ENCODE results near the gene PLEKHG4. TPM values are rescaled to one million over a fixed set of nuclear protein-coding genes. Genes with fewer than 3 reads are reported as not detected.

PLEKHG4 gene
- 40.1 and 45.9 TPM in 2 replicates for total RNA-seq (2012; rRNA removed)

DNA sequence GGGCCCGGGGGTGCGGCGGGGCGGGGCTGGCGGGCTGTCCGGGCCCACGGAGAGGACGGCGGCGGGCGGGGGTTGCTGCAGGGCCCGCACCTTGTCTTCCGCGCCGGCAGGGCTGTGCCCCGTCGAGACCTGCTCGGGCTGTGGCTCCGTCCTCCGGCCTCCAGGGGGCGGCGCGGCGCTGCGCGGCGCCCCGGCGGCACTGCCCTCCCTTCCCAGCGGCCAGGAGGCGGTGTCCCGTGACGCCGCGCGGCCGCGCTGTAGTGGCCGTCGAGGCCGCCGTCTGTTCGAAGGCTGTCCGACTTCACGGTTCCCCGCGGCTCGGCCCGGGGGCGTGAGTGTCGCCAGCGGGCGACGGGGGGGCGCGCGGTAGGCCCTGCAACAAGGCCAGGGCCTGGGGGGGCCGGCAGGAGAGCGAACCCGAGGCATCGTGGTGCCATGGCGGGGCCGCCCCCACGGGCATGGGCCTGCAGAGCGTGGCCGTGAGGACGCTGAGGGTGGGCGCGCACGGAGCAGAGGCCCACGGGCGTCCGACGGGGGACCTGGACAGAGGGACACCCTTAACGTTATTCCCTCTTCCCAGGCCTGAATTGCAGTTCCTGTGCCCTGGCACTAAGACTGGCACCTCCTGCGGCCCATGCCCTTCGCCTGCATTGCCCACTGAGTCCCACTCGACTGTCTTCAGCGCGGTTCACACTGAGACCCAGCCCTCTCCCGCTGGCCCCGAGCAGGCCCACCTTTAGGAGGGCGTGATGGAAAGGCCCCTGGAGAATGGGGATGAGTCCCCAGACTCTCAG is at the start of gene PLEKHG4:
TSS of gene PLEKHG4 (plus strand) at position 237 of the 794 bp plus-strand sequence. CDS start at position 750, 513 bp downstream.
- H3K4me2 ChIP-seq (ENCODE audit: low read length) = peak within 1 kb of the TSS; percentile 53
- peaks cover 36% of the 10 kb centered on the region for H3K4me1 ChIP-seq (ENCODE audit: control insufficient read depth, insufficient read depth, low read length)
- H3K27me3 ChIP-seq (ENCODE audit: control insufficient read depth, insufficient read depth, low read length) = no peaks in the 10 kb centered on the region
- H3K4me3 ChIP-seq (ENCODE audit: low read length) = peak within 1 kb of the TSS; percentile 65
- no peaks in the 10 kb centered on the region for H3K36me3 ChIP-seq (ENCODE audit: insufficient read depth, low read length)
- H3K9ac ChIP-seq (ENCODE audit: low read depth, low read length) = peak within 1 kb of the TSS; percentile 41
- H3K9me3 ChIP-seq (replicated peaks; ENCODE audit: low read length) = no peaks in the 10 kb centered on the region

GRCh38 chr16:67229906-67230808 is 49.2 kb upstream of the PLEKHG4 start:
- Histone ChIP-seq H3K4me1 (ENCODE audit: control insufficient read depth, insufficient read depth, low read length) (peaks cover 20% of the 10 kb centered on the region), H3K27me3 (ENCODE audit: control insufficient read depth, insufficient read depth, low read length) (no peaks in the 10 kb centered on the region), H3K4me3 (ENCODE audit: low read length) (no peak overlapping the region), H3K4me2 (ENCODE audit: low read length) (no peak overlapping the region), H3K9ac (ENCODE audit: low read depth, low read length) (no peak overlapping the region), H3K36me3 (ENCODE audit: insufficient read depth, low read length) (peaks cover 58% of the 10 kb centered on the region), H3K9me3 (replicated peaks; ENCODE audit: low read length) (no peaks in the 10 kb centered on the region)

DNA sequence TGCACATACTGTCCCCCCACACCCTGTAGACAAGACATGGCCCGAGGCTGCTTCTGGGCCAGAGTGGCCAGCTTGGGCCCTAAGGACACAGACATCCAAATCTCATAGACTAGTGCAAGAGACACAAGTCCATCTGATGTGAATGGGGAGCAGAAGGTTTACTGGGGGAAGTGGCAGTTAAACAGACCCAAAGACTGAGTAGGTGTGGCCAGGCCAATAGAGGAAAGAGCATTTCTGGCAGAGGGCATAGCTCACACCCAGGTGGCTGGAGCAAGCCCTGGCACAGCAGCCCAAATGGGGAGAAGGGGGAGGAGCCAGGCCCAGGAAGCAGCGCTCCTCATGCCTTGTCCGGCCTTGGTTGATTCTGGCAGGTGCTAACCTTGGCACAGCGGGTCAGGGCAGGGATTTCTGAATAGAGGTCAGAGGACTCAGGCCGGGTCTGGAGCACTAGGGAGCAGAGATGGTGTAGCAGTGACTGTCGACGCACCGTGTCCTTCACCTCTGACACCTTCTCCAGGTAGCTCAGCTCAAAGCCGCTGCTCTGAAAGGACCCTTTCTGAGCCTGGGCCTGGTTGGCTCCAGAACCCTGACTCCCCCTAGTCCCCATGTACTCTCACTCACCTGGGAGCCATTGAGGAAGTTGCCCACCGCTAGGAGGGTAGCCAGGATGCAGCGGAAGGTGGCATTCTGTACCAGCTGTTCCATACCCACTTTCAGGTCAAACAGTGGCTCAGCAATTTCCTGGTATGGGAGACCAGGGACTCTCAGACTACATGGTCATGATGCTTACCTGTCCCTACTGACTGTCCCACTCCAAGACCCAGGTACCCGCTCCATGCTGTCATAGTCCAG is 48.3 kb upstream of the PLEKHG4 start:
- H3K4me1 ChIP-seq (ENCODE audit: control insufficient read depth, insufficient read depth, low read length) = peaks cover 14% of the 10 kb centered on the region
- H3K36me3 ChIP-seq (ENCODE audit: insufficient read depth, low read length) = peaks cover 65% of the 10 kb centered on the region
- H3K27me3 ChIP-seq (ENCODE audit: control insufficient read depth, insufficient read depth, low read length) = no peaks in the 10 kb centered on the region
- H3K9me3 ChIP-seq (replicated peaks; ENCODE audit: low read length) = no peaks in the 10 kb centered on the region
- no peak overlapping the region for H3K9ac ChIP-seq (ENCODE audit: low read depth, low read length)
- H3K4me3 ChIP-seq (ENCODE audit: low read length) = no peak overlapping the region
- H3K4me2 ChIP-seq (ENCODE audit: low read length) = no peak overlapping the region

DNA sequence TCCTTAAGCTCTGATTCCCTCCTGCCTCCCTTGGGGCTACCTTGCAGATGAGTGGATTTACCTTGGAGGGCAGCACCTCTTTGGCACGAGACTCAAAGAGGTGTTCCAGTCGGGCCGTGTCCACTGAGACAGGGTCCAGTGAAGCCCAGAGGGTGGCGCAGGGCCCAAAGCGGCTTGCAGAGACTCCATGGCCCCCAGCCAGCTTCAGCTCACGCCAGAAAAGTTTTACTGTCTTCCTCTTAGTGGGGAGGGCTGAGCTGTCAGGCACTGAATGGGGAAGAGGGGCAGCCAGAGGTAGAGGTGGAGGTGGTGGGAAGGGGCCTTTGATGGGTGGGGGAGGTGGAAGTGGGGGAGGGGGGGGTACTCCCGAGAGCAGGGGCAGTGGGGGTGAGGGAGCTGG is 45.7 kb upstream of the PLEKHG4 start:
- no peaks in the 10 kb centered on the region for H3K9me3 ChIP-seq (replicated peaks; ENCODE audit: low read length)
- no peaks in the 10 kb centered on the region for H3K4me1 ChIP-seq (ENCODE audit: control insufficient read depth, insufficient read depth, low read length)
- H3K36me3 ChIP-seq (ENCODE audit: insufficient read depth, low read length) = peaks cover 84% of the 10 kb centered on the region
- H3K27me3 ChIP-seq (ENCODE audit: control insufficient read depth, insufficient read depth, low read length) = no peaks in the 10 kb centered on the region
- H3K4me3 ChIP-seq (ENCODE audit: low read length) = no peak overlapping the region
- H3K4me2 ChIP-seq (ENCODE audit: low read length) = no peak overlapping the region
- H3K9ac ChIP-seq (ENCODE audit: low read depth, low read length) = no peak overlapping the region

GRCh38 chr16:67234180-67234597 is 45.1 kb upstream of the PLEKHG4 start:
- H3K9me3 ChIP-seq (replicated peaks; ENCODE audit: low read length) = no peaks in the 10 kb centered on the region
- H3K27me3 ChIP-seq (ENCODE audit: control insufficient read depth, insufficient read depth, low read length) = no peaks in the 10 kb centered on the region
- no peak overlapping the region for H3K4me2 ChIP-seq (ENCODE audit: low read length)
- no peak overlapping the region for H3K4me3 ChIP-seq (ENCODE audit: low read length)
- H3K9ac ChIP-seq (ENCODE audit: low read depth, low read length) = no peak overlapping the region
- no peaks in the 10 kb centered on the region for H3K4me1 ChIP-seq (ENCODE audit: control insufficient read depth, insufficient read depth, low read length)
- peaks cover 84% of the 10 kb centered on the region for H3K36me3 ChIP-seq (ENCODE audit: insufficient read depth, low read length)

DNA sequence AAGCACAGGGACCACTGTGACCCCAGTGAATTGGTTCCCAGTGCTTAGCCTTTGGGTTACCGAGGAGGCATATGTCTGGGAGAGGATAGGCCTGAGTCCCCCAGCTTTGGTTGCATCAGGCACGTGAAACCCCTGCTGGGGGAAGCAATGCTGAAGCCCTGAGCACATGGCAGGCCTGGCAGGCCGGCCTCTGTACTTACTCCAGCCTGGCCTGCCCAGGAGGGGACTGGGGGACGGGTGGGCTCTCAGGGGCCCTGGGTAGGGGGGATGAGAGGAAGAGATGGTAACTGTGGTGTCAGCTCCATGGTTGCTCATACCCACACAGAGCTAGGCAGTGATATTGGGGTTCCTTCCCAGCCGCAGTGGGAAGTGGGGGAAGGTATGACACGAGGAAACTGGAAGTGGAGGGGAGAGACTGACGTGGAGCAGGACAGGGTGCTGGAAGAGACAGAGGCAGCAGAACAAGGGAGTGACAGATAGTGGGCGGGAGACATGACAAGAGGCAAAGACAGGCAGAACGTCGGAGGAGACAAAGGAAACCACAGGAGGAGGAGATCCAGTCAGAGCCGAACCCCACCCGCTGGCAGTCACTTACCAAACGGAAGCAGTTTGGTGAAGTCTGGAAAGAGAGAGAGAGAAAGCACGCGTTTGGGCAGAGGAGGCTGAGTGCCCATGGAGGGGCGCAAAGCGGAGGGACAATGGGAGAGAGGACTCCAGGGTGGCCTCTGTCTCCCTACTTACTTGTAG is 43.3 kb upstream of the PLEKHG4 start:
- Histone ChIP-seq H3K4me1 (ENCODE audit: control insufficient read depth, insufficient read depth, low read length) (peaks cover 15% of the 10 kb centered on the region), H3K36me3 (ENCODE audit: insufficient read depth, low read length) (peaks cover 67% of the 10 kb centered on the region), H3K27me3 (ENCODE audit: control insufficient read depth, insufficient read depth, low read length) (no peaks in the 10 kb centered on the region), H3K4me3 (ENCODE audit: low read length) (no peak overlapping the region), H3K9me3 (replicated peaks; ENCODE audit: low read length) (no peaks in the 10 kb centered on the region), H3K4me2 (ENCODE audit: low read length) (no peak overlapping the region), H3K9ac (ENCODE audit: low read depth, low read length) (no peak overlapping the region)

DNA sequence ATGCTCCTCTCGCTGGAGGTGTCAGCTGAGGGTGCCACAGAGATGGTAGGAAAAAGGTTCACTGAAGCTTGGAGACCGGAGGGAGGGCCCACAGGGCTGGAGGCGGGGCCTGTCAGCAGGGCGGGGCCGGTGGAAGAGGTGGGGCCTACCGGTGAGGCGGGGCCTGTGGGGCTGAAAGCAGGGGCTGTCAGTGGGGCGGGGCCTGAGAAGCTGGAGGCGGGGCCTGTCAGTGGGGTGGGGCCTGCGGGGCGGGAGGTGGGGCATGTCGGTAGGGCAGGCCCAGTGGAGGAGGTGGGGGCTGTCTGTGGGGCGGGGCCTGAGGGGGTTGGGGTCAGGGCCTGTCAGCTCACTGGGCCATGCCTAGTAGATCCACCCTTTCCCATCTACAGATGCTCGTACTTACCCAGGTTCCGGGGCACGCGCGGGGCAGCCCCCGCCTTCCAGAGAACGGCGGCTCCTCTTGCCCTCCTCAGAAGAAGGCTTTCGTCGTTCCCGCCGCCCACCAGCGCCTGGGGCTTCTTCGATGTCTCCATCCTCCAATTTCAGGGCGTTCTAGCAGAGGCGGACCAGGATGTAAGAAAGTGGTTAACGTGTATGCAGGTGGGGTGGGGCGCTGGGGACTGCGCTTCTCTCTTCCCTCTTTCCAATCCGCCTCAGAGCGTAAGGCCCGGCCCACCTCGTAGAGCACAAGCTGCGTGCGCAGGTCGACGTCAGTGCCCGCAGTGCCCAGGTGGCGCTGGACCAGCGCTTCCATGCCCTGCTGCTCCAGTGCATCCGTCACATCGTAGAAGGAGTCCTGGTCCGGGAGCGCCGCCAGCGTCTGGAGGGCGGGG is 42.6 kb upstream of the PLEKHG4 start:
- Histone ChIP-seq H3K36me3 (ENCODE audit: insufficient read depth, low read length) (peaks cover 59% of the 10 kb centered on the region), H3K27me3 (ENCODE audit: control insufficient read depth, insufficient read depth, low read length) (no peaks in the 10 kb centered on the region), H3K4me3 (ENCODE audit: low read length) (no peak overlapping the region), H3K9ac (ENCODE audit: low read depth, low read length) (no peak overlapping the region), H3K4me1 (ENCODE audit: control insufficient read depth, insufficient read depth, low read length) (peaks cover 23% of the 10 kb centered on the region), H3K9me3 (replicated peaks; ENCODE audit: low read length) (no peaks in the 10 kb centered on the region), H3K4me2 (ENCODE audit: low read length) (no peak overlapping the region)

DNA sequence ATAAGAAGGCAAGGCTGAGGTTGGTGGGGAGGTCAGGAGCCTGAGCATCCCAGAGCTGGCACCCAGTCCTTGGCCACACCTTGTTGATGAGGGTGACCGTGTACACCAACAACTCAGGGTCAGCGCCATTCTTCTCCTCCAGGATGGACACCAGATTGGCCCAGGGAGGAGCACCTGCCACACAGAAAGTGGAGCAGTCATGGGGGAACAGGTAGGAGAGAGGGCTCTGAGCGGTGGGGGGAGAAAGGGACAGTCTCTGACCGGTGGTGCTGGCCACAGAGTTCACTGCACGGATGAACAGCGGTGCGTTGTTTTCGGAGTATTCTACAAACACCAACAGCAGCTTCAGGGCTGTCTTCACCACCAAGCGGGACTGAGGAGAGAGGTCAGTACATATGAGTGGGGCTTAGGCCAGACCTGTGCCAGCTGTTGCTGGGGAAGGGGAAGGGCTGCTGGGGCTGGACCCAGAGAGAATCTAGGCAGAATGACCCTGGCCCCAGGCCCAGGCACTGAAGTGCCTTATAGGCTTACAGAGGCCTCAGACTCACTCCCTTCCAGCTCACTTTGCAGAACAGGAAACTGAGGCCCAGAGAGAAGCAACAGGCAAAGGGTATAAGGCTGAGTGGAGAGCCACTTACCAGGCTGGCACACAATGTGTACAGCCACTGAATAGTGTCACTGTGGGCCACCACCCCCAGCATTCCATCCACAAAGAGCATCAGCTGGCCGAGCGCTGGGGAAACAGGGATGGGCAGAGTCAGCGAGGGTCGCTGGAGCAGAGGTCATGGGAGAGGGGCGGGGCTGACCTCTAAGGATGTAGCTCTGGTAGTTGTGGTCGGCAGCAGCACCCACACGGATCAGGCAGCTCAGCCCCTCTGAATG is 41.7 kb upstream of the PLEKHG4 start:
- H3K4me3 ChIP-seq (ENCODE audit: low read length) = no peak overlapping the region
- H3K27me3 ChIP-seq (ENCODE audit: control insufficient read depth, insufficient read depth, low read length) = no peaks in the 10 kb centered on the region
- H3K36me3 ChIP-seq (ENCODE audit: insufficient read depth, low read length) = peaks cover 56% of the 10 kb centered on the region
- H3K4me2 ChIP-seq (ENCODE audit: low read length) = no peak overlapping the region
- H3K4me1 ChIP-seq (ENCODE audit: control insufficient read depth, insufficient read depth, low read length) = peaks cover 31% of the 10 kb centered on the region
- H3K9me3 ChIP-seq (replicated peaks; ENCODE audit: low read length) = no peaks in the 10 kb centered on the region
- H3K9ac ChIP-seq (ENCODE audit: low read depth, low read length) = no peak overlapping the region

DNA sequence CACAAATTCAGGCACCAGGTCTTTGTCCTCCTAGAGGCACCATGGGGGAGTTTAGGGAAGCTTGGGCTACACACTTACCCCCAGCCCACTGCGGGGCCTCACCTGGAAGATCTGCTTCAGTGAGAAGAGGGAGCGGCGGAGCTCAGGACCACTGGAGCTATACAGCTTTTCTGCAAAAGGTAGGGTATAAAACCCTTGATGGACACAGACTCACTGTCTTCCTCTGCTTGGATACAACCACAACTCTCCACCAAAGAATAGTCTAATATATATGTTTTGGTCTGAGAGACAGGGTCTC is 41.1 kb upstream of the PLEKHG4 start:
- Histone ChIP-seq H3K27me3 (ENCODE audit: control insufficient read depth, insufficient read depth, low read length) (no peaks in the 10 kb centered on the region), H3K9ac (ENCODE audit: low read depth, low read length) (no peak overlapping the region), H3K4me1 (ENCODE audit: control insufficient read depth, insufficient read depth, low read length) (peaks cover 34% of the 10 kb centered on the region), H3K4me3 (ENCODE audit: low read length) (no peak overlapping the region), H3K9me3 (replicated peaks; ENCODE audit: low read length) (no peaks in the 10 kb centered on the region), H3K4me2 (ENCODE audit: low read length) (no peak overlapping the region), H3K36me3 (ENCODE audit: insufficient read depth, low read length) (peaks cover 55% of the 10 kb centered on the region)
